Measurements from ENCODE around the gene LMOD2.

Gene LMOD2

DNA sequence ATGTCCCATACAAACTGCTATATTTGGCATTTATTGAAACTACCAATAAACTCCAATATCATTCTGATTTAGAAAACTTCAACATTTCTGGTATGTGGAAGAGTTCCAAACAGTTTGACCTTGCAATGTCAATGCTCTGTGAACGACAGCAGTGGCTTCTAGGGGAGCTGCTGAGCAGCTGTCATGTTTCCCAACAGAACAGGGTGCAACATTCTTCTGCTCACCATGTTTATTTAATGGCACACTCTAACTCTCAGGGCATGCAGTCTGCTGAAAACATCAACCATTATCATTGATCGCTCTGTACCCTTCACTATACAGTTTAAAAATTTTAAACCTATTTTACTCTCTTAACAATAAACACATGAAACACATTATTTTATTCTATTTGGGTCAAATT is 25.9 kb downstream of the LMOD2 start:
- in situ Hi-C loops (cut with HindIII; ENCODE audit: low sequenced_read_pairs), result no loop called here
- TF ChIP-seq, protein P1, sequence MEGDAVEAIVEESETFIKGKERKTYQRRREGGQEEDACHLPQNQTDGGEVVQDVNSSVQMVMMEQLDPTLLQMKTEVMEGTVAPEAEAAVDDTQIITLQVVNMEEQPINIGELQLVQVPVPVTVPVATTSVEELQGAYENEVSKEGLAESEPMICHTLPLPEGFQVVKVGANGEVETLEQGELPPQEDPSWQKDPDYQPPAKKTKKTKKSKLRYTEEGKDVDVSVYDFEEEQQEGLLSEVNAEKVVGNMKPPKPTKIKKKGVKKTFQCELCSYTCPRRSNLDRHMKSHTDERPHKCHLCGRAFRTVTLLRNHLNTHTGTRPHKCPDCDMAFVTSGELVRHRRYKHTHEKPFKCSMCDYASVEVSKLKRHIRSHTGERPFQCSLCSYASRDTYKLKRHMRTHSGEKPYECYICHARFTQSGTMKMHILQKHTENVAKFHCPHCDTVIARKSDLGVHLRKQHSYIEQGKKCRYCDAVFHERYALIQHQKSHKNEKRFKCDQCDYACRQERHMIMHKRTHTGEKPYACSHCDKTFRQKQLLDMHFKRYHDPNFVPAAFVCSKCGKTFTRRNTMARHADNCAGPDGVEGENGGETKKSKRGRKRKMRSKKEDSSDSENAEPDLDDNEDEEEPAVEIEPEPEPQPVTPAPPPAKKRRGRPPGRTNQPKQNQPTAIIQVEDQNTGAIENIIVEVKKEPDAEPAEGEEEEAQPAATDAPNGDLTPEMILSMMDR (IDR thresholded peaks at IDR 0.05; ENCODE audit: low read depth, low read length, missing control alignments), result no peak
- no peak for DNase-seq (ENCODE audit: low read depth)

DNA sequence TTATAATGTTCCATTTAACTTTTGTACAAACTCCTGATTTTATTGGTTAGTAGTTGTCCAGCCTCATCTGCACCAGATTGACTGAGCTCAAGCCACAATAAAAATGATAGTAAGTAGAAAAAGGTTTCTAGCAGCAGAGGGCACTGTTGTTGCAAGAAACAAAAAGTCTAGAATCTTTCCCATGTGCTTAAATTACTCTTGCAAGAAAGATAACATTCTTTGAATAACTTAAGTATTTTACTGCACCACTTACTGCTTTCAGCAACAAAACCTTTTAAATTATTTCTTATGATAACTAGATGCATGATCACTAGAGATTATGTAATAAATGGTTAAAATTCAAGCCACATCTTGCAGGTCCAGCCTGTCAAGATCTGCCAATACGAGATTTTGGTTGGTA is 27.0 kb downstream of the LMOD2 start:
- DNase-seq (ENCODE audit: low read depth), result peak; percentile 65
- TF ChIP-seq, protein P1 (IDR thresholded peaks at IDR 0.05; ENCODE audit: low read depth, low read length, missing control alignments), result peak; percentile 35
- in situ Hi-C loops (cut with HindIII; ENCODE audit: low sequenced_read_pairs), result no loop called here
- no peak overlapping the region for H3K4me3 ChIP-seq (ENCODE audit: low read depth, low read length)

More for the DNA sequence above, 25.9 kb downstream of the LMOD2 start:
- no peak overlapping the region for H3K4me3 ChIP-seq (ENCODE audit: low read depth, low read length)

DNA sequence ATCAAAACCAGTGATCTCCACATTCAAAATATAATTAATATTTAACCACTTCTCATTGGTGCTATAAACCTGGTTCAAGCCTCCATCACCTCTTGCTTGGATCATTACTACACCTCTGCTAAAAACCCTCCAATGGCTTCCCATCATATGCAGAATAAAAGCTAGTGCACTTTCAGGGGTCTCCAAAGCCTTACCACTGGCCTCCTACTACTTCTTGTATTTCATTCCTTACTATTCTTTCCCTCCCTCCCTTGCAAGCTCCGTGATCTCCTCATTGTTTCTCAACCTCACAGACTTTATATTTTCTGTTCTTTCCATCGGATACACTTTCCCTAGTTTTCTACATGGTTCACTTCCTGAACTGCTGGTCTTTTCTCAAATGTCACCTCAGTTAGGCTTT is 31.5 kb downstream of the LMOD2 start:
- no peak overlapping the region for H3K4me3 ChIP-seq (ENCODE audit: low read depth, low read length)
- TF ChIP-seq, protein P1 (IDR thresholded peaks at IDR 0.05; ENCODE audit: low read depth, low read length, missing control alignments), result no peak
- DNase-seq (ENCODE audit: low read depth), result no peak
- in situ Hi-C loops (cut with HindIII; ENCODE audit: low sequenced_read_pairs), result loop anchor here (5.0 kb wide), 1 partner anchor 175 kb away; no protein-coding TSS in a partner anchor

DNA sequence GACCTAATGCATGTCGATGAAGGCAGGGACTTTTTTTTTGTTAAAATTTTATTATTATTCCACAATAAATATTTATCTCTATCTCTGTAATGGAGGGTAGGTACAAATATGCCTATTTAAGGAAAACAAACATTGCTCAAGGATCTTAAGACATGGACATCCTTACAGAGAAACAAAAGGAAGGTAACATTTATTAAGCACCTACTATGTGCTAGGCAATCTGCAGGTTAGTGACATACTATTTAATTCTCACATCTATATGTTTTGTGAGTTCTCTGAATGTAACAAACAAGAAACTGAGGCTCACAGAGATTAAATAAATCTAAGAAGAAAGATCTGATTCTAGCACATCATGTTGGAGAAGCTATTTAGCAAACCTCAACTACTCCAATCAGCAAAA is 32.1 kb downstream of the LMOD2 start:
- in situ Hi-C loops (cut with HindIII; ENCODE audit: low sequenced_read_pairs), result loop anchor here (5.0 kb wide), 1 partner anchor 175 kb away; no protein-coding TSS in a partner anchor
- TF ChIP-seq, protein P1 (IDR thresholded peaks at IDR 0.05; ENCODE audit: low read depth, low read length, missing control alignments), result no peak
- no peak for DNase-seq (ENCODE audit: low read depth)

DNA sequence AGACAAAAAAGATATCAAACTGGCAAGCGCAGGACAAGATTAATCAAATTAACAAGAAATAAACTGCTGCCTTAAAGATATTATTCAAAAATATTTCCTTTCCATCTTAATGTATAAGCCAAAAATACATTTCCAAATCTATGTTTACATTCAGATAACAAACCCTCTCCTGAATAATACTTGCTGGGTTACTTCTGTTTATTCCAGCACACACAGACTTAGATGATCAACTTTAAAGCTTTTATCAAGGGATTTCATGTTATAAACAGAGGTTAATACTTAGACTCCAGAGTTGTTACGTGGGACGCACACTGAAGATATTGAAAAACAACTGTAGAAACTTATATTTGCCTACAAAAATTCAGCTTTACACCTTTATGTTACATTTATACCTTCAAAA is 33.6 kb downstream of the LMOD2 start:
- no peak overlapping the region for H3K4me3 ChIP-seq (ENCODE audit: low read depth, low read length)
- DNase-seq (ENCODE audit: low read depth), result no peak
- TF ChIP-seq, protein P1 (IDR thresholded peaks at IDR 0.05; ENCODE audit: low read depth, low read length, missing control alignments), result no peak
- in situ Hi-C loops (cut with HindIII; ENCODE audit: low sequenced_read_pairs), result loop anchor here (5.0 kb wide), 1 partner anchor 173 kb away; no protein-coding TSS in a partner anchor

More for the DNA sequence above, 32.1 kb downstream of the LMOD2 start:
- H3K4me3 ChIP-seq (ENCODE audit: low read depth, low read length), result no peak overlapping the region

DNA sequence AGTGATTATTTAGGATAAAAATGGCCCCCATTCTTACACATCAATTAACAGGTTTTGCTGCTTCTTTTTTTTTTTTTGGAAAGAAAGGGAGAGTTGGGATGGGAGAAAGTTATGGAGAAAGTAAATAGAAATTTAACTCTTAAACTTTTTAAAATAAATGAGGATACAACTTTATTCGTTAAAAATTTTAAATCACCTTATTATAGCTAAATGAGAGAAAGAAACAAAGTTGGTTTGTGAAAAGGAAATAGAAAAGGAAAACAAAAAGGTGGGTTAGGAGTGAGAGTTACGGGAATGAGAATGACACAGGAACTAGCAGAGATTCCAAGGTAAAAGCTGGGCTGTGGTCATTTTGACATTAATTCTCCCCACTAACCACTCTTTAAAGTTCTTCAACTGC is 34.9 kb downstream of the LMOD2 start:
- TF ChIP-seq, protein P1 (IDR thresholded peaks at IDR 0.05; ENCODE audit: low read depth, low read length, missing control alignments), result no peak
- DNase-seq (ENCODE audit: low read depth), result no peak
- no peak overlapping the region for H3K4me3 ChIP-seq (ENCODE audit: low read depth, low read length)
- in situ Hi-C loops (cut with HindIII; ENCODE audit: low sequenced_read_pairs), result no loop called here

Measured in astrocyte of the cerebellum (primary cell).